A549 (cell line): Measurements from ENCODE around the gene GNB1.

ENCODE experiments used
- CTCF ChIP-seq: fragments of >200 bp; sonication (Bioruptor Twin); formaldehyde crosslinking; IDR thresholded peaks from 3 replicates; pipeline ENCODE4 v1.5.1; 2016
- NR3C1 ChIP-seq: fragments of >200 bp; sonication (Bioruptor Twin); formaldehyde crosslinking; IDR thresholded peaks from 3 replicates; pipeline ENCODE4 v1.6.1; 2017
- RFX5 ChIP-seq: fragments of 450-650 bp; IDR thresholded peaks from 2 replicates; pipeline ENCODE4 v1.7.1; 2014; ENCODE audit warnings: antibody characterized with exemption, mild to moderate bottlenecking, moderate library complexity
- ZSCAN20 ChIP-seq: fragments of 250-450 bp; sonication (Bioruptor Pico); IDR thresholded peaks from 2 replicates; pipeline ENCODE4 v1.8.0; 2022; ENCODE audit warnings: mild to moderate bottlenecking, moderate library complexity

- no peak for TF ChIP-seq ZSCAN20 (CRISPR knock-in tag)
- no peak for TF ChIP-seq CTCF
- no peak for TF ChIP-seq NR3C1
- TF ChIP-seq RFX5: no peak
Measured at GRCh38 chr1:1768249-1768992, 122.5 kb downstream of the GNB1 start.
